HG02943 (cell line): ENCODE measurements around the gene LMNB1.
"Not testable (repeated sequence)": the region's sequence is repeated elsewhere in the genome, so short reads cannot be mapped to it uniquely, and the experiment has no call there.

Experiments used
- ATAC-seq: cut with Tn5 transposase; IDR thresholded peaks from one replicate; pipeline ENCODE4 v1.9.1; 2021; ENCODE audit warnings: mild to moderate bottlenecking, low read depth, moderate library complexity; ENCODE audit not compliant: unreplicated experiment

LMNB1 gene

DNA sequence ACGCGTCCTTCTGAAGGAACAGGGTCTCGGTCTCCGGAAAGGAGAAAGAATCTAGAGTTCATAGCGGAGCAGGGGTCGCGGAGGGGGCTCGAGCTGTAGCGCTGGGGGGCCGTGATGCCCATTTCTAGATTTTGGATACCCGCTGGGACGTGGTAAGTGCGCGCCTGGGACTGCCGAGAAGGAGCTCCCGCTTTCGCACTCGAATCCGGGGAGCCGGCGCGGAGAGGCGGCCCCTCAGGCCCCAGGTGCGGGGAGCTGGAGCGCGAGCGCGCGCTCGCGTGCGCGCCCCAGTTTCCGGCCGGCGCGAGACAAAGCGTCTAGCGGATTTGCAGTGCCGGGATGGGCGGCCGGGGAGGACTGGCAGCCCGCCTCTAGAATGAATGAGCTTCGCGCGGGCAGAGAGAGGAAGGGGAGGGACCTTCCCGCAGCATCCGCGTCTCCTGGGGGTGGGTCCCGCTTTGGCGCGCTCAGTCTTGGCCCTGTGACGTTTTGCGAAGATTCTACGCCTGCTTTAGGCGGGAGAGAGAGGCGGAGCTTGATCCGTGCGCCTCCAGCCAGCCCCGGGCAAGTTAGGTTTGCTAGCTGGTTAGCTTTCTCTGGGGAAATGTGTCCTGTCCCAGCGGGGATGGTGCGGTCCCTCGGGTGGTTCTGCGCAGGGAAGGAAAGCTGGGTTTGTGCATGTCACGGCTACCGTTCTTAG is 1.2 kb downstream of the LMNB1 start:
- peak; percentile 66 for ATAC-seq

- no peak for ATAC-seq
These were observed 1.9 kb downstream of the LMNB1 start for GRCh38 chr5:126778675-126779403.

DNA sequence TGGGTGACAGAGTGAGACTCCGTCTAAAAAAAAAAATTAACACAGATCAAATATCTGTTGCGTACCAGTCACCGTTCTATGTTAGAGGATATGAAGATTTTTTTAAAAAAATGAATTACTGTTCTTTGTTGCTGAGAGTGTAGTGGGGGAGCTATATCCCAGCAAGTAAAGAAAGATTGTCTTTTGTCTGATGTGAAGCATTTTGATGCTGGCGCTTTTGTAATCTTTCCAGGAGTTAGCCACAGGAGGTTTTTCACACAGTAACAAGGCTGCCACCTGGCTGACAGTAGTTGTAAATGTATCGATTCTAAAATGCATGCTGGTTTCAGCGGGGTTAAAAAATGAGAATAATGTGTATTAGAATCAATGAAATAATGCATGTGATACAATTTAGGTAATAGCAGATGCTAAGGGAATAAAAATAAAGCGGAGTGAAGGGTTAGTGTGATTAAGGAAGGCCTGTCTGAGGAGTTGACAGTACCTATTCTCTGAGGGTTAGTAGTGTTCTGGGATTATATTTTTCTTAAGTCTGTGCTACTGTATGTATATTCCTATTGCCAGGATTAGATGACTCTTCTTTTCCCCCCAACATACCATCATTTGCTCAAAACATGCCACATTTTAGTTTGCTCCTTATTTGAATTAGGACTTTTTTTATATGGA is 3.4 kb downstream of the LMNB1 start:
- ATAC-seq: no peak

DNA sequence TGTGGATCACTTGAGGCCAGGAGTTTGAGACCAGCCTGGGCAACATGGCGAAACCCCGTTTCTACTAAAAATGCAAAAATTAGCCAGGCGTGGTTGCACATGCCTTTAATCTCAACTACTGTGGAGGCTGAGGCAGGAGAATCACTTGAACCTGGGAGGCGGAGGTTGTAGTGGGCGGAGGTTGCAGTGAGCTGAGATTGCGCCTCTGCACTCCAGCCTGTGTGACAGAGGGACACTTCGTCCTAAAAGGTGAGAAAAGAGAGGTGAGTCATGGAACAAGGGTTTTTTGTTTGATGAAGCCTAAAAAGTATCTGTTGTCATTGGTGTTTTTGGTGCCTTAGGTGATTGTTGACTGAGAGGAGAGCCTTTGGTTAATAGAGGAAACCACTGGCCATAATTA is 11.5 kb downstream of the LMNB1 start:
- not testable (repeated sequence) for ATAC-seq

- ATAC-seq: no peak
These were observed 16.2 kb downstream of the LMNB1 start for GRCh38 chr5:126793097-126793496.

DNA sequence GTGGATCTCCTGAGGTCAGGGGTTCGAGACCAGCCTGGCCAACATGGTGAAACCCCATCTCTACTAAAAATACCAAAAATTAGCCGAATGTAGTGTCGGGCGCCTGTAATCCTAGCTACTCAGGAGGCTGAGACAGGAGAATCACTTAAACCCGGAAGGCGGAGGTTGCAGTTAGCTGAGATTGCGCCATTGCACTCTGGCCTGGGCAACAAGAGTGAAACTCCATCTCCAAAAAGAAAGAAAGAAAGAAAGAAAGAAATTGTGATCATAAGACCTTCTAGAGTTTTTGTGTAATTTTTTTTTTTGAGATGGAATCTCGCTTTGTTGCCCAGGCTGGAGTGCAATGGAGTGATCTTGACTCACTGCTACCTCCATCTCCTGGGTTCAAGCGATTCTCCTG is 16.7 kb downstream of the LMNB1 start:
- not testable (repeated sequence) for ATAC-seq

- no peak for ATAC-seq
These were observed 17.4 kb downstream of the LMNB1 start for GRCh38 chr5:126794157-126794828.

DNA sequence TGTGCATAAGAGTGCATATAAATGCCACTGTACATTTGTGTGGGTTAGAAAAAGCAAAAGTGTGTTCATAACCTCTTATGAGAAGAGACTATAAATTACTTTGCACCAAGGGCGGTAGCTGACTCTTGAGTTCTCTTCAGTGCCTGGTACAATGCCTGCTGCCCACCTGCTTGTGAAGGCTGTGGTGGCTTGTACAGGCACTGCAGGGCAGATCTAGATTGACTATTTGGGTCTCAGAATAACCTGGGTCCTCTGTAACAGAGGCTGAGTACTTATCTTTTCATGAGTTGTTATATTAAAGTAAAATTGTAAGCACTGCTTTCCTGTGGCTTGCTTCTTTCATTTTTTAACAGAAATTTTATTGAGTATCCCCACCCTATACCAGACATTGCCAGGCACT is 22.8 kb downstream of the LMNB1 start:
- ATAC-seq: no peak

DNA sequence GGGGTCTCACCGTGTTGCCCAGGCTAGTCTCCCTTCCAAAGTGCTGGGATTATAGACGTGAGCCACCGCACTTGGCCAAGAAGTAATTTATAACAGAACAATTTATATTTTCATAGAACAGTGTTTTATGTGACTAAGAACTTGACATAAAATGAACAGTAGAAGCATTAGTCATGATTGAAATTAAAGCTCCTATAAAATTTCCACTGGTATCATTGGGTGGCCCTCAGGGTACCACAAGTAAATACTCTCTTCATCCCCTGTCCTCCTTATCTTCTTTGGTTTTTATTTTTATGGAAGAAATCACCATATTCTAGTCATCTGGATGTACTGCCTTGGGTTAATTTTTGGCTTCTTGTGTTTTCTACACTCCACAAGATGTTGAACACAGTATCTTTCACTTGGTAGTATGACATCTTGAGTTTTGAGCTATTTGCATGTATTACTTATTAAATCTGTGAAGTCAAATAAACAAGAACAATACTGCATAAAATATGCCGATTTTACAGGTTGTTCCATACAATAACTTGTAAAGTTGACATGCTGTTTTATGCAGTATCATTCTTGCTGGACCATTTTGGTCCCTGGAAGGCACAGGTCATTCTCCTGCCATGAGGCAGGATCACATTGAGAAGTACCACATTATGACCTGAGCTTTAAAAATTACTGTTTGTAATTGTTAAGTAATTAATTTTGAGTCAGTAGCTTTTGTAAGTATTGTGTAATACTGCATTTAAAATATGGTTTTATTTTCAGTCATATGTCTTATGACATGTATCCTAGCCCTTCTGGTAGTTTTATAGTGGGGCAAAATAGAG is 24.4 kb downstream of the LMNB1 start:
- ATAC-seq: no peak

DNA sequence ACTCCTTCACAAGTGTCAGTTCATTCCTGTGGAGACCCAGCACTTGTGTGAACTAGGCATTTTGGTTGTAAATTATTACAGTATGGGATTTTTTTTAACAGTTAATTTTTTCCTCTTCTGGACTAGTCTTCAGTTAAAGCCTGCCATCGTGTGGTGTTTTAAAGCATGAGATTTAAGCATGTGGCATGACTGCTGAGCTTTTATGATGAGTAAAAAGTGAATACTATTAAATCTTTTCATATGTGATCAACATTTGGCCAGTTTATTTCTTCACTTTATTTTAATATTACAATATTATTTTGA is 25.0 kb downstream of the LMNB1 start:
- ATAC-seq: no peak

DNA sequence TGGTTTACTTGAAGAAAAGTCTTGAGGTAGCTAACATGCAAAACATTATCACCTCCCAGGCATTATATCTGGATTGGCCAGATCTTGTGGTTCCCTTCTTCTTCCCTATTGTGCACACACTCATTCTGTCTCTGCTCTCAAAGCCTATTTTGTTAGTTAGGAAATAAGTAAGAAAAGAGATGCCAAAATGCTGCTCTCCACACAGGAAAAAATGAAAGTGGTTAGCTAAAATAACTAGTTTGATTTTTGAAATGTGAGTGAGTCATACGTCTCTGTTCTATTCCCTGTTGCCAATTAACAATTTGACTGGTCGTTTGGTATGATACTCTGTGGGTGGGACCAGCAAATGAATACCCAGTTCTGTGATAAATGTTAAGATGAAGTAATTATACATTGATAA is 28.1 kb downstream of the LMNB1 start:
- ATAC-seq: no peak

- ATAC-seq: no peak
These were observed 31.6 kb downstream of the LMNB1 start for GRCh38 chr5:126808521-126808988.

- no peak for ATAC-seq
These were observed 33.0 kb downstream of the LMNB1 start for GRCh38 chr5:126809916-126810315.

- no peak for ATAC-seq
These were observed 33.9 kb downstream of the LMNB1 start for GRCh38 chr5:126810596-126811380.

DNA sequence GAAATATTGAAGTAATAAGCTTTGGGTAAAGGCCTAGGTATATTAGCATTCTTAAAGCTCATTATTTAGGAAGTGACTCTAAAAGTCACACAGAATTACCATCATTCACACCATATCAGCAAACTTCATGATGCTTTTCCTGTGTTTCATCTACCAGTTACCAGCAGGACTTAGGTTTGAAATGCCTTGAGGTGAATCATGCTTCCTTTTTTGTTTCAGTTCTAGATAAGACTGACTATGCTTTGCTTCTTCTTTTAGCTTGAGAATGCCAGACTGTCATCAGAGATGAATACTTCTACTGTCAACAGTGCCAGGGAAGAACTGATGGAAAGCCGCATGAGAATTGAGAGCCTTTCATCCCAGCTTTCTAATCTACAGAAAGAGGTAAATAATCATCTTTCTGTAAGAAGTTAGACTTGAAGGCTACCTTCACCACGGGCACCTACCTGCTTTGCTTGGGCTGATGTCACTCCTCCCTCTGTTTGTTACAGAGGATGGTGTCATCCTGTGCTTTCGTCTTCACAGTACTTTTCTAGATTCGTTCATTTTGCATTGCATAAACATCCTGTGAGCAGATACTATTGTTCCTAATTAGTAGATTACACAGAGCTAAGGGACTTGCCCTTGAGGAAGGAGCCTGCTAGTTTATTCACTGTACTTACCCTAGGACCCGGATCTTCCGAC is 34.7 kb downstream of the LMNB1 start:
- no peak for ATAC-seq

- no peak for ATAC-seq
These were observed 35.2 kb downstream of the LMNB1 start for GRCh38 chr5:126812199-126812570.

DNA sequence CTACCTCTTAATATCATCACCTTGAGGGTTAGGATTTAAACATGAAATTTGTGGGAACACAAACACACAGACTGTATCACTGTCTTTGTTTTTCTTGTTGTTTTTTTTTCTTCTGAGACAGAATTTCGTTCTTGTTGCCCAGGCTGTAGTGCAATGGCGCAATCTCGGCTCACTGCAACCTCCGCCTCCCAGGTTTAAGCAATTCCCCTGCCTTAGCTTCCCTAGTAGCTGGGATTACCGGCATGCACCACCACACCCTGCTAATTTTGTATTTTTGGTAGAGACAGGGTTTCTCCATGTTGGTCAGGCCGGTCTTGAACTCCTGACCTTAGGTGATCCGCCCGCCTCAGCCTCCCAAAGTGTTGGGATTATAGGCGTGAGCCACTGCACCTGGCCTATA is 36.9 kb downstream of the LMNB1 start:
- ATAC-seq: not testable (repeated sequence)

- ATAC-seq: no peak
These were observed 37.9 kb downstream of the LMNB1 start for GRCh38 chr5:126814721-126815404.
